ENCODE results near the gene RELN. TPM values are rescaled to one million over a fixed set of nuclear protein-coding genes. Genes with fewer than 3 reads are reported as not detected.

The RELN gene
- total and polyA plus RNA-seq, 2 of the 13 experiments (the other 11 are each of a cell fraction or from before 2014, with no cell fraction given) = 315 to 332 TPM

- POLR2A ChIA-PET = no interaction called here
- Histone ChIP-seq H3K4me3 (replicated peaks in 1 of 3; ENCODE audit: insufficient read depth in 1 of 3, low read depth in 2 of 3, low read length in 3 of 3) (no peak overlapping the region), H4K20me1 (ENCODE audit: insufficient read depth, low read length) (no peaks in the 10 kb centered on the region), H3K4me1 (ENCODE audit: insufficient read depth, low read length) (peaks cover 42% of the 10 kb centered on the region), H3K9ac (ENCODE audit: insufficient read depth, low read depth, low read length) (no peak overlapping the region), H3K27me3 (ENCODE audit: control insufficient read depth in 1 of 2, insufficient read depth in 2 of 2, low read length in 2 of 2) (no peaks in the 10 kb centered on the region; a peak in 1 of 5 replicates), H3K27ac (ENCODE audit: extremely low read length, insufficient read depth, low read length) (no peak overlapping the region), H3K4me2 (ENCODE audit: low read depth, low read length) (no peak overlapping the region), H3K79me2 (ENCODE audit: insufficient read depth, low read length) (no peaks in the 10 kb centered on the region), H3K36me3 (replicated peaks in 1 of 2; ENCODE audit: control insufficient read depth in 1 of 2, insufficient read depth in 2 of 2, low read length in 2 of 2) (no peaks in the 10 kb centered on the region), H2AFZ (ENCODE audit: low read length) (no peak overlapping the region), H3K9me3 (ENCODE audit: low read length) (peaks cover 15% of the 10 kb centered on the region)
- CTCF ChIA-PET (ENCODE audit: low intra/inter-chr PET ratio, low total read pairs) = no interaction called here
- no peak for FAIRE-seq
- 65% methylated on average over 4 of the region's 4 CpGs for WGBS (ENCODE audit: low lambda C conversion rate)
- ATAC-seq = no peak
- no TSS peak for BruUV-seq (replicated peaks)
- no peak for DNase-seq (ENCODE audit: low spot score)
- TF ChIP-seq POGZ (CRISPR knock-in tag; IDR thresholded peaks at IDR 0.05) (no peak), SPEN (CRISPR knock-in tag; IDR thresholded peaks at IDR 0.05; ENCODE audit: low read depth) (no peak), ZNF737 (CRISPR knock-in tag; IDR thresholded peaks at IDR 0.05; ENCODE audit: borderline replicate concordance) (no peak), TAF1 (CRISPR knock-in tag; IDR thresholded peaks at IDR 0.05) (no peak), RXRA (CRISPR knock-in tag; IDR thresholded peaks at IDR 0.05) (no peak), SMARCE1 (IDR thresholded peaks at IDR 0.05; ENCODE audit: borderline replicate concordance) (no peak), ZNF124 (CRISPR knock-in tag; IDR thresholded peaks at IDR 0.05) (no peak), ZNF451 (CRISPR knock-in tag; IDR thresholded peaks at IDR 0.05) (no peak), AFF4 (CRISPR knock-in tag; IDR thresholded peaks at IDR 0.05) (no peak), THYN1 (CRISPR knock-in tag; IDR thresholded peaks at IDR 0.05; ENCODE audit: borderline replicate concordance, low read depth) (no peak), HINFP (CRISPR knock-in tag; IDR thresholded peaks at IDR 0.05; ENCODE audit: low read depth) (no peak), ZBTB1 (CRISPR knock-in tag; IDR thresholded peaks at IDR 0.05; ENCODE audit: borderline replicate concordance) (no peak), ZNF572 (CRISPR knock-in tag; IDR thresholded peaks at IDR 0.05) (no peak), THAP11 (CRISPR knock-in tag; IDR thresholded peaks at IDR 0.05) (no peak), ZNF12 (CRISPR knock-in tag; IDR thresholded peaks at IDR 0.05) (no peak), RFXANK (CRISPR knock-in tag; IDR thresholded peaks at IDR 0.05) (no peak), ZBTB34 (CRISPR knock-in tag; IDR thresholded peaks at IDR 0.05) (no peak), JUN (CRISPR knock-in tag; IDR thresholded peaks at IDR 0.05) (no peak)
- intact Hi-C loops (cut with micrococcal nuclease; ENCODE audit: unreplicated experiment) (no loop called here), in situ Hi-C loops (cut with HindIII; ENCODE audit: extremely low pct_ligation_motif_present, low pct_unique_long_range_greater_than_20kb) (no loop called here)
These were observed 45.9 kb upstream of the RELN start for GRCh38 chr7:104035351-104035750.
